NCI-H187 (cell line): Measurements from ENCODE around the gene MLXIP.

ENCODE experiments used
- DNase-seq, 2 experiments: peaks; one replicate each; lab custom pipeline; 2025; lab: John Stamatoyannopoulos, UW

The MLXIP gene

GRCh38 chr12:122126713-122127597 is 48.4 kb downstream of the MLXIP start:
- DNase-seq = no peak

GRCh38 chr12:122127839-122128238 is 49.3 kb downstream of the MLXIP start:
- no peak for DNase-seq

GRCh38 chr12:122128481-122128880 is 49.9 kb downstream of the MLXIP start:
- no peak for DNase-seq

- no peak for DNase-seq
Observed at GRCh38 chr12:122129131-122129530, 50.6 kb downstream of the MLXIP start.

- no peak for DNase-seq
Observed at GRCh38 chr12:122130150-122130549, 51.6 kb downstream of the MLXIP start.

GRCh38 chr12:122133192-122133950 is 54.8 kb downstream of the MLXIP start:
- DNase-seq = no peak

- DNase-seq = no peak
Observed at GRCh38 chr12:122135437-122136031, 57.0 kb downstream of the MLXIP start.

GRCh38 chr12:122137229-122137628 is 58.7 kb downstream of the MLXIP start:
- no peak for DNase-seq

GRCh38 chr12:122137681-122138080 is 59.1 kb downstream of the MLXIP start:
- DNase-seq = peak; percentile 74 to 87

- no peak for DNase-seq
Observed at GRCh38 chr12:122138181-122138580, 59.6 kb downstream of the MLXIP start.

GRCh38 chr12:122138616-122139015 is 60.1 kb downstream of the MLXIP start:
- no peak for DNase-seq

GRCh38 chr12:122139266-122139665 is 60.7 kb downstream of the MLXIP start:
- DNase-seq = peak; percentile 56 to 58

- no peak for DNase-seq
Observed at GRCh38 chr12:122139941-122140340, 61.4 kb downstream of the MLXIP start.

- DNase-seq = no peak
Observed at GRCh38 chr12:122140467-122141257, 62.1 kb downstream of the MLXIP start.

GRCh38 chr12:122141911-122142725 is 63.6 kb downstream of the MLXIP start:
- DNase-seq = no peak

GRCh38 chr12:122142857-122143256 is 64.3 kb downstream of the MLXIP start:
- no peak for DNase-seq

GRCh38 chr12:122144885-122145284 is 66.3 kb downstream of the MLXIP start:
- DNase-seq = no peak

- DNase-seq = no peak
Observed at GRCh38 chr12:122145505-122146330, 67.2 kb downstream of the MLXIP start.

GRCh38 chr12:122147514-122148290 is 69.1 kb downstream of the MLXIP start:
- DNase-seq = no peak
